Fibroblast of villous mesenchyme (primary cell): ENCODE measurements around the gene STK32B. TPM values are rescaled to one million over a fixed set of nuclear protein-coding genes. Genes with fewer than 3 reads are reported as not detected.

Experiments used
- DNase-seq: peaks from one replicate; pipeline ENCODE4 v3.0.0-alpha.2; 2010; ENCODE audit warnings: low read depth
- H3K4me3 ChIP-seq: 2 replicates; pipeline ENCODE4 v1.5.1; 2011; ENCODE audit warnings: low read depth, mild to moderate bottlenecking, low read length
- CTCF ChIP-seq: IDR thresholded peaks from 2 replicates; pipeline ENCODE4 v1.5.1; 2012; ENCODE audit warnings: low read depth, mild to moderate bottlenecking, low read length; ENCODE audit not compliant: insufficient read depth
- total RNA-seq: library from RNA; depleted of rRNA; stranded (reverse); fragments of >200 nt; gene quantifications from 2 replicates; pipeline ENCODE4 v1.2.3, GENCODE V29; 2012

Gene STK32B
- total RNA-seq, 1 donor = 2.6 TPM

GRCh38 chr4:5037553-5038551, 13.4 kb upstream of the STK32B start:
- no peak for TF ChIP-seq CTCF
- peak; percentile 98 for DNase-seq
- H3K4me3 ChIP-seq = no peak overlapping the region

GRCh38 chr4:5039800-5040199, 11.5 kb upstream of the STK32B start:
- H3K4me3 ChIP-seq = no peak overlapping the region
- TF ChIP-seq CTCF = no peak
- DNase-seq = no peak

GRCh38 chr4:5040856-5041620, 10.2 kb upstream of the STK32B start:
- no peak overlapping the region for H3K4me3 ChIP-seq
- TF ChIP-seq CTCF = no peak
- peak; percentile 89 for DNase-seq

GRCh38 chr4:5041699-5042098, 9.6 kb upstream of the STK32B start:
- peak; percentile 67 for DNase-seq
- H3K4me3 ChIP-seq = no peak overlapping the region

DNA sequence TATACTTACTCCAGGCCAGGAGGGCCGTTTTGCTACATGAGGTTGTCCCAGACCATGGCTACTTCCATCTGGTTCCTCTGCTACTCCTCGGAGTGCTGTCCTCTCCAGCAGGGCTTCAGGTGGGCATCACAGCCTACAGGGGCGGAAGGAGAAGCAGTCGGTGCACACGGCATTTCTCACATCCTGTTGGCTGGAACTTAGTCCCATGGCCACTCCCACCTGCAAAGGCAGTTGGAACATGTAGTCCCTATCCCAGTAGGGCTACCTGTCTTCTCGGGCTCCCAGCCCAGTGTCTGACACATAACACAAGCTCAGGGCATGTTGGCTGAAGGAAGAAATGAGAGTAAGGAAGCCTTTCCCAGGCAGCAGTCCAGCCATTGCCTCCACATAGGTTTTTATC, 7.7 kb upstream of the STK32B start:
- TF ChIP-seq CTCF = no peak
- no peak overlapping the region for H3K4me3 ChIP-seq
- DNase-seq = no peak

More at GRCh38 chr4:5041699-5042098, 9.6 kb upstream of the STK32B start:
- no peak for TF ChIP-seq CTCF

DNA sequence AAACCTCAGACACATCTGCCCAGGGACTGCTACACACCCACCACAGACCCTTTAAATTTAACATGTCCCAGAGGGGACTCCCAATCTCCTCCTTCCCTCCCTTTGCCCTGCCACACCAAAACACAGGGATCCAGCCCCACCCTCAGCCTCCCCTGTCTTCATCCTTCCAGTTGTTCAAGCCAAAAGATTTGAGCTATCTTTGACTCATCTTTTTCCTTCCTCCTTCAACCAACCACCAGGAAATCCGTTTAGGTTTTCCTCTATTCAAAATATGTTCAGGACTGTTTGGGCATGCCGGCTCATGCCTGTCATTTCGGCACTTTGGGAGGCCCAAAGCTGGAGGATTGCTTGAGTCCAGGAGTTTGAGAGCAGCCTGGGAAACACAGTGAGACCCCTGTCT, 6.9 kb upstream of the STK32B start:
- no peak for DNase-seq
- H3K4me3 ChIP-seq = no peak overlapping the region
- TF ChIP-seq CTCF = no peak
